Putamen (tissue), 1 donor: ENCODE data around the gene OSBPL1A.

ENCODE experiments used
- DNase-seq: peaks from one replicate; pipeline ENCODE4 v3.0.0-alpha.2; 2016; ENCODE audit warnings: low spot score

Gene OSBPL1A

GRCh38 chr18:24341361-24341760, 56.3 kb downstream of the OSBPL1A start:
- DNase-seq, result no peak

GRCh38 chr18:24333084-24333483, 64.5 kb downstream of the OSBPL1A start:
- no peak for DNase-seq

GRCh38 chr18:24326211-24326610, 71.4 kb downstream of the OSBPL1A start:
- DNase-seq, result no peak

- DNase-seq, result no peak
Measured at GRCh38 chr18:24322584-24323136, 75.0 kb downstream of the OSBPL1A start.

- no peak for DNase-seq
Measured at GRCh38 chr18:24321071-24321470, 76.6 kb downstream of the OSBPL1A start.

- no peak for DNase-seq
Measured at GRCh38 chr18:24319757-24320156, 77.9 kb downstream of the OSBPL1A start.

- DNase-seq, result no peak
Measured at GRCh38 chr18:24317370-24317769, 80.3 kb downstream of the OSBPL1A start.

GRCh38 chr18:24315170-24315569, 82.5 kb downstream of the OSBPL1A start:
- no peak for DNase-seq

GRCh38 chr18:24306201-24306600, 91.4 kb downstream of the OSBPL1A start:
- no peak for DNase-seq

GRCh38 chr18:24300703-24301102, 96.9 kb downstream of the OSBPL1A start:
- no peak for DNase-seq

- no peak for DNase-seq
Measured at GRCh38 chr18:24296276-24296675, 101.3 kb downstream of the OSBPL1A start.

- no peak for DNase-seq
Measured at GRCh38 chr18:24293254-24293653, 104.4 kb downstream of the OSBPL1A start.

- no peak for DNase-seq
Measured at GRCh38 chr18:24278591-24278990, 119.0 kb downstream of the OSBPL1A start.

GRCh38 chr18:24277516-24278195, 120.0 kb downstream of the OSBPL1A start:
- no peak for DNase-seq

GRCh38 chr18:24276994-24277393, 120.6 kb downstream of the OSBPL1A start:
- no peak for DNase-seq

- DNase-seq, result no peak
Measured at GRCh38 chr18:24274837-24275236, 122.8 kb downstream of the OSBPL1A start.

- DNase-seq, result no peak
Measured at GRCh38 chr18:24273596-24273995, 124.0 kb downstream of the OSBPL1A start.

GRCh38 chr18:24272229-24272525, 125.4 kb downstream of the OSBPL1A start:
- no peak for DNase-seq

- peak; percentile 73 for DNase-seq
Measured at GRCh38 chr18:24271381-24272228, 126.0 kb downstream of the OSBPL1A start.

- peak; percentile 81 for DNase-seq
Measured at GRCh38 chr18:24270937-24271380, 126.7 kb downstream of the OSBPL1A start.

GRCh38 chr18:24270358-24270936, 127.2 kb downstream of the OSBPL1A start:
- no peak for DNase-seq

- no peak for DNase-seq
Measured at GRCh38 chr18:24268784-24269550, 128.7 kb downstream of the OSBPL1A start.
